Aorta (tissue), 5 donors: ENCODE results near the gene KIF1A. TPM values are rescaled to one million over a fixed set of nuclear protein-coding genes. Genes with fewer than 3 reads are reported as not detected.
"Not testable (repeated sequence)": the region's sequence is repeated elsewhere in the genome, so short reads cannot be mapped to it uniquely, and the experiment has no call there.

Experiments used
- ATAC-seq: fragments of 200-7000 bp; cut with Tn5 transposase; one replicate; pipeline ENCODE4 v1.9.1; 2022; ENCODE audit warnings: moderate library complexity; ENCODE audit not compliant: low FRiP score
- DNase-seq, 2 donors: peaks; one replicate each; pipeline ENCODE4 v3.0.0-alpha.2; 2020
- H3K27ac ChIP-seq, 2 donors: one replicate each; pipeline ENCODE4 v1.5.1; 2013; ENCODE audit warnings: low read length in 2 of 2, mild to moderate bottlenecking in 2 of 2, moderate library complexity in 2 of 2, control low read depth in 1 of 2, inconsistent platforms in 1 of 2, low read depth in 1 of 2
- H3K27me3 ChIP-seq, 2 donors: one replicate each; pipeline ENCODE4 v1.6.1; 2013; ENCODE audit warnings: control low read depth in 1 of 2, low read length in 1 of 2, mild to moderate bottlenecking in 1 of 2, moderate library complexity in 1 of 2; ENCODE audit not compliant: insufficient read depth in 2 of 2, control insufficient read depth in 1 of 2
- H3K36me3 ChIP-seq, 2 donors: one replicate each; pipeline ENCODE4 v1.6.1; 2013; ENCODE audit warnings: control low read depth in 1 of 2, low read length in 1 of 2, mild to moderate bottlenecking in 1 of 2; ENCODE audit not compliant: insufficient read depth in 2 of 2, control insufficient read depth in 1 of 2
- H3K4me1 ChIP-seq, 2 donors: one replicate each; pipeline ENCODE4 v1.6.1; 2013; ENCODE audit warnings: low read length in 2 of 2, control low read depth in 1 of 2, mild to moderate bottlenecking in 1 of 2, moderate library complexity in 1 of 2; ENCODE audit not compliant: insufficient read depth in 2 of 2, control insufficient read depth in 1 of 2
- H3K4me3 ChIP-seq, 2 donors: one replicate each; pipeline ENCODE4 v1.5.1; 2013; ENCODE audit warnings: low read length in 2 of 2, control low read depth in 1 of 2, mild to moderate bottlenecking in 1 of 2
- H3K9me3 ChIP-seq: one replicate; pipeline ENCODE4 v1.6.1; 2013; ENCODE audit warnings: mild to moderate bottlenecking, low read length; ENCODE audit not compliant: control insufficient read depth
- WGBS, 2 donors: extraction: QIAGEN DNeasy Blood & Tissue Kit; methylation state at CpG; one replicate each; pipeline ENCODE4 v1.1.7; 2013; 5-methylcytosine and 5-hydroxymethylcytosine counted together
- intact Hi-C, 2 donors: fragments of 100-400 bp; cut with DNase I; formaldehyde crosslinking; loops; one replicate each; pipeline versions ENCODE4 v1.14.2 to v1.15.0; 2022
- polyA plus RNA-seq, 2 donors: library from polyadenylated mRNA; stranded (reverse); fragments of 200-250 nt; gene quantifications; one replicate each; pipeline ENCODE4 v1.2.3, GENCODE V29; 2013
- total RNA-seq, 2 donors: library from RNA; stranded (reverse); fragmentation: NEBNext Ultra II Directional; extraction: Animal tissue kit (Norgen Biotek cat#: 25700); gene quantifications; one replicate each; pipeline ENCODE4 v1.2.1, GENCODE V29; 2021
- donor health status: healthy with polysubstance abuse.
- donor health status: Bipolar disorder and iron deficiency.
- donor health status: DM: no; HTN: no; CAD: no.
- donor health status: DM: no; HTN: no; CAD: no.
- donor health status: DM: yes; HTN: yes; CAD: no.

Gene KIF1A
- total and polyA plus RNA-seq, 4 donors = 0.25 to 0.78 (median 0.72) TPM; not detected in 1

DNA sequence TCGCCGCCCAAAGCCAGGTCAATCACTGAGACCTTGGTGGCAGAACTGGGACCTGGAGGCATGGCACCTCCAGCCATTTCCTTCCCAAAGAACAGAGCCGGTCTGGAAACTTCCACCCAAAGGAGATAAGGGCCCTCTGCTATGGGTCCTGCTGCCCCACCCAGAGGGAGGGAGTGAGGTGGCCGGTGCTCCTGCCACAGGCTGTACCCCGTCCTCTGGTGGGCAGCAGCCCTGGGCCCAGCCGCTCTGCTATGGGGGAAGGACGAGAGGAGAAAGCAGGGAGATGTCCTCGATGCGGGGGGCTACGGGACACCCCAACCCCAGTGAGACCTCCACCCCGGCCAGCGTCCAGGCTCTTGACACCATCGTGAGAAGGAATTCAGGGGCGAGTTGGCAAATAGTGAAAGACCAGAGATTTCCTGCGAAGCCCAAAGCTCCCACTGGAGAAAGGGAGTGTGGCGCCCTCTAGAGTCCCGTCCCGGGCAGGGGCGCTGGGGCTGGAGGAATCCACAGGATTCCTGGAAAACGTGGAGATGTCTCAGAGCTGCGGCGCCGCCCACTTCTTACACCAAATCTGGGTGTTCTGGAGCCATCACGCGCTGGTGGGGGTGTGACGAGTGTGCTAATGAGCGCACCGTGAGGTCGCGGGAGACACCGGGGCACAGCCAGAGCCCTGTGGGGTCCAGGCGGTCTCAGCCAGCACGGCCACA lies 121.0 kb downstream of the KIF1A start:
- ATAC-seq, H3K9me3 ChIP-seq, H3K4me3 ChIP-seq, H3K27me3 ChIP-seq, H3K4me1 ChIP-seq, H3K36me3 ChIP-seq, H3K27ac ChIP-seq, intact Hi-C loops: not testable (repeated sequence)
- 62 to 70% methylated on average over 3 to 8 of the region's 33 CpGs for WGBS, 2 donors
- DNase-seq = peak in 1 of 2 donors; percentile 60

DNA sequence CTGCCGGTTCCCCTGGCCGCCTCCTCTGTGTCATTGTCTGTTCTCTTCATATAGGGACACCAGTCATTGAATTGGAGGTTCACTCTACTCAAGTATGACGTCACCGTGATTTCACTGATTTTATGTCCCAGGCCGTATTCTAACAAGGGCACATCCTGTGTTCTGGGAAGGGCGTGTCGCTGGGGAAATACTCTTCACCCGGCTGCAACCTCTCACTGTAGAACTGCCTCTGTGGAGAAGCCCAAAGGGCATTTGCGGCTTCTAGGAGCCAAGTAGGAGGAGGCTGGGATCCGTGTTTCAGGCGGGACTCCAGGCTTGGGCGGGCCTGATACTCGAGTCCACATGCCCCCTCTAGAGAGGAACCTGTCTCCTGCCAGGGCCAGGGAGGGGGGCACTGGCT lies 123.5 kb downstream of the KIF1A start:
- H3K36me3 ChIP-seq, H3K27me3 ChIP-seq, H3K9me3 ChIP-seq, ATAC-seq, H3K27ac ChIP-seq, intact Hi-C loops, DNase-seq, H3K4me3 ChIP-seq, H3K4me1 ChIP-seq: not testable (repeated sequence)
- 89% methylated on average over 5 of the region's 13 CpGs; no CpG with 5 or more reads in 1 of the 2 donors for WGBS, 2 donors

DNA sequence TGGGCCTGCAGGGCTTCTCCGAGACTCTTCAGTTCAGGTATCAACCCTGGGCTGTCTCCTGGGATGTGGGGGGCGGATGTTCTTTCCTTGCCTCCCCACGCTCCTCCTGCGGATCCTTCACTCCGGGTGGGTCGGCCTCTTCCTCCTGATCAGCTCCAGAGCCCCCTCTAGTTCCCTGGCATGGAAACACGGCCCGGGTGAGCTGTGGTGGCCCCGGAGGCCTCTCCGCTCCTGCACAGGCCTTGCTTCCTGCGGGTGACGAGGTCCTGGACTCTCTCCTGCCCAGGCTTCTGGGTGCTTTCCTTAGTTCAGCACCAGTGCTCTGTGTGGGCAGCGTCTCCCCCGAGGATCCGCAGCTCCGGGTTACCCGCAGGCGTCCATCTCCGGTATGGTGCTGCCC lies 124.4 kb downstream of the KIF1A start:
- H3K27ac ChIP-seq, H3K36me3 ChIP-seq, H3K27me3 ChIP-seq, H3K4me3 ChIP-seq, H3K4me1 ChIP-seq, H3K9me3 ChIP-seq, intact Hi-C loops, ATAC-seq, DNase-seq: not testable (repeated sequence)
- WGBS, 2 donors = no CpG with 5 or more reads among the region's 19 CpGs

DNA sequence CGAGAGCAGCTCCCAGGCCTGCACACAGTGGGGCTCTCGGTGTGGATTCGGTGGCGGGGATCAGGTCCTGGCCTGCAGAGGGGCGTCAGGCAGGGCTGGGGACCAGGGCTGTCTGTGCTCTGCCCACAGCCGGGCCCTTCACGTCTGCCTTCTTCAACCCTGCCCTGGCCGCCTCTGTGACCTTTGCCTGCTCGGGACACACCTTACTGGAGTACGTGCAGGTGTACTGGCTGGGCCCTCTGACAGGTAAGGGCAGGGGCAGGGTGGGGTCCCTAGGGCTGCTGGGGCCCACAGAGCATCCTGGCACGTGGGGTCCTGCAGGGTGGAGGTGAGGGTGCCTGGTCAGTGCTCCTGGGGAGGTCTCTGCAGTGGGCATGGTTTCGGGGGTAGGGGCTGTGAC lies 125.7 kb downstream of the KIF1A start:
- H3K27ac ChIP-seq, ATAC-seq, DNase-seq, H3K4me3 ChIP-seq, H3K27me3 ChIP-seq, H3K36me3 ChIP-seq, intact Hi-C loops, H3K9me3 ChIP-seq, H3K4me1 ChIP-seq: not testable (repeated sequence)
- WGBS, 2 donors = 86% methylated on average over 2 of the region's 12 CpGs; no CpG with 5 or more reads in 1 of the 2 donors

DNA sequence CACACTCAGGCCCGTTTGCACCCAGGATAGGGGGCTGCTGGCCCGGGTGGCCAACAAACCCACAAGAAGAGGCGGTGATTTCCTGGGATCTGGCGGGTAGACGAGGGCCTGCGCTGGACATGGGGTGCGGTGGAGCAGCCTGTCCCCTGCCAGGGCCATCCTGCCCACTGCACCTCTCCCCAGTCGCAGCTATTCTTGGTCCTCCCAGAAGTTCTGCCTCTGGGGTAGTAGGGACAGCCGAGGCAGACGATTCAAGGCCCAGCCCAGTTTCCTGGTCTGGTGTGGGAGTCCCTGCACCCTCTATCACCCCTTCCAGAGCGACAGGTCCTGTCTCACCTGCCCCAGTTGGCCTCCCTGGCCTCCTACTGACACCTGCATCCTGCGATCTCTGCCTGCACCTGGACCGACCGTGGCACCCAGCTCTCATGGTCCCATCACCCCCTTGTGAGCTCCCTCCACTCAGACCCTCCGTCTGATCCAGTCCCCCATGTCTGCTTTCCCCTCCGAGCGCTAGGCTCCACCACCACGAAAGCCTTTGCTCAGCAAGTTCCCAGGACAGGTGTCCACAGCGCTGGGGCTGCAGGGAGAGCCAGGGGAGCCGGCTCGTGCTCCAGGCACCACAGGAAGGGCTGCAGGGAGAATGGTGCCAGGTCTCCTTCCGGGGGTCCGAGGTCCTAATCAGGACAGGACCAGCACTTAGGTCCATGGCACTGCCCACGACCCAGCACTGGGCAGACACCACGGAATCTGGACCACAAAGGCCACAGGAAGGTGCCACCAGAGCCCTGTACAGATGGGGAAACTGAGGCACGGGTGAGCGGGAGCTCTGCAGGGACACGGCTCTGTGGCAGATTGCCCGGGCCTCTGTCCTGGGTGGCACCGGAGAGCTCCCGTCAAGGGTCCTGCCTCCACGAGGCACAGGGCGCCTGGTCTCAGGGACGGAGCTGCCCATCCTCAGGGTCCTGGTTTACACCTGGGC lies 127.1 kb downstream of the KIF1A start:
- H3K9me3 ChIP-seq, H3K36me3 ChIP-seq, H3K27me3 ChIP-seq, H3K27ac ChIP-seq, intact Hi-C loops, H3K4me1 ChIP-seq, DNase-seq, H3K4me3 ChIP-seq, ATAC-seq: not testable (repeated sequence)
- WGBS, 2 donors = 76 to 88% methylated on average over 9 to 18 of the region's 34 CpGs

DNA sequence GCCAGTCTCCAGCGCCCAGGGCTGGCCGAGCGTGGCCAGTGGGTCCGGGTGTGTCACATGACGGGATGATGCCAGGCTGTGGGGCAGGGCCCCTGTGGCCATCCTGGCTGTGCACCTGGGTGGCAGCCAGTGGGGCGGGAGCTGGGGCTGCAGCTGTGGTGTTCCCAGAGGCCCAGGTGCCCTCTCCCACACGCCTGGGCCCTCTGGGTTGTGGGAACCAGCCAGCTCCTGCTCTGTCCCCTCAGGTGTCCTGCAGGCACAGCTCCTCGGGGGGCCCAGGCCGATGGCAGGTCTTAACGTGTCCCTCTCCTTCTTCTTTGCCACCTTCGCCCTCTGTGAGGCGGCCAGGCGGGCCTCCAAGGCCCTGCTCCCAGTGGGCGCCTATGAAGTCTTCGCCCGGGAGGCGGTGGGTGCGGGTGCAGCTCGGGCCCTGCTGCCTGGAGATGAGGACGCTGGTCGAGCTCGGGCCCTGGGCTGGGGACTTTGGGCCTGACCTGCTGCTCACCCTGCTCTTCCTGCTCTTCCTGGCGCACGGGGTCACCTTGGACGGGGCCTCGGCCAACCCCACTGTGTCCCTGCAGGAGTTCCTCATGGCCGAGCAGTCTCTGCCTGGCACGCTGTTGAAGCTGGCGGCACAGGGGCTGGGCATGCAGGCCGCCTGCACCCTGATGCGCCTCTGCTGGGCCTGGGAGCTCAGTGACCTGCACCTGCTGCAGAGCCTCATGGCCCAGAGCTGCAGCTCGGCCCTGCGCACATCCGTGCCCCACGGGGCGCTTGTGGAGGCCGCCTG lies 128.2 kb downstream of the KIF1A start, which contains the start of gene AQP12A:
Gene AQP12A (plus strand): TSS at position 236 of the 790 bp plus-strand sequence. CDS start 48 bp downstream, at position 284.
- ATAC-seq, H3K4me1 ChIP-seq, H3K9me3 ChIP-seq, H3K27me3 ChIP-seq, H3K36me3 ChIP-seq, H3K4me3 ChIP-seq, H3K27ac ChIP-seq, intact Hi-C loops: not testable (repeated sequence)
- DNase-seq = peak in 1 of 2 donors; percentile 37
- WGBS, 2 donors = 90 to 92% methylated on average over 15 to 34 of the region's 37 CpGs

DNA sequence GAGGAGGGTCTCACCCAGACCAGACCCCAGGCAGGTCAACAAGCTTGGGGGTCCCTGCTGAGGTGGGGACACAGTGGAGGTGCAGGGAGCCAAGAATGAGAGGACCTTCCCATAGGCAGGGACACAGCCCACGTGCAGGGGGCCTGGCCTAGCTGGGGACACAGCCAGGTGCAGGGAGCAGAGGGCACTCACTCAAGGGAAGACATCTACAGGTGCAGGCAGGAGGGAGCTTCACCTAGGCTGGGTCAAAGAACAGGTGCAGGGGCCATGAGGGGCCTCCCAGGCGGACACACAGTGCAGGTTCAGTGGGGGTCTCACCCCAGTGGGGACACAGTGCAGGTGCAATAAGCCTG lies 129.0 kb downstream of the KIF1A start:
- WGBS, 2 donors = 50 to 57% methylated on average over 1 of the region's 2 CpGs
- H3K4me1 ChIP-seq, H3K27ac ChIP-seq, DNase-seq, H3K36me3 ChIP-seq, H3K9me3 ChIP-seq, H3K4me3 ChIP-seq, ATAC-seq, H3K27me3 ChIP-seq, intact Hi-C loops: not testable (repeated sequence)

DNA sequence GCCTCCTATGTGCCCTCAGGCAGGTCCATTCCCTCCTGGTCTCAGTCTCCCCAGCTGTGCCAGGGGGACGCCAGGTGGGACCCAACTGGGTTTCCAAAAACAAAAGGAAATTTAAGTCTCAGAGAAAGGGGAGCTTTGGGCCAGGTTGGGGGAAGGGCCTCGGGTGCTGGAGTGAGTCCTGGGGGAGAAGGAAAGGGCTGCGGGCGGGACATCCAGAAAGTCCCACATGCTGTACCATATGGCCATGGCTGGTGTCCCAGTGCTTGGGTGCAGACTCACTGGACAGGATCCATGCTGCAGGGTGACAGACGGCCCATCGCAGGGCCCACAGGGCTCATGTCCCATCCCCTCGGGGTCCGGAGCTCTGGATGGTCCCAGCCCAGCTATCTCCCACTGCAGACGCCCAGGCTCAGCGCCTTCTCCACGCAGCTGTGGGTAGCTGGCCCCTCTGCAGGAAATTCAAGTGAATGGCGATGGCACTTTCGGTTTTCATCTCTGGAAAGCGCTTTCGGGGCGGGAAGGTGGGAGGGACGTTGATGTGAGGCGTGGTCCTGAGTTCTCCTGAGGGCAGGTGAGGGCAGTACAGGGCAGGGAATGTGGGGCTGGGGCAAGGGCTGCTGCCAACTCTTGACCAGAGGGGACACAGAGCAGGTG lies 129.5 kb downstream of the KIF1A start:
- H3K36me3 ChIP-seq, H3K4me3 ChIP-seq, intact Hi-C loops, H3K9me3 ChIP-seq, DNase-seq, H3K27ac ChIP-seq, H3K4me1 ChIP-seq, ATAC-seq, H3K27me3 ChIP-seq: not testable (repeated sequence)
- WGBS, 2 donors = 74 to 84% methylated on average over 6 to 8 of the region's 18 CpGs
